GM18907 (cell line): ENCODE results near the gene C11orf65.
A peak's percentile ranks its signal among the peaks of the same experiment; 100 is the strongest.

Source experiments
- ATAC-seq: cut with Tn5 transposase; IDR thresholded peaks from one replicate; pipeline ENCODE4 v1.9.1; 2021; ENCODE audit warnings: mild to moderate bottlenecking, moderate library complexity; ENCODE audit not compliant: unreplicated experiment

Gene C11orf65

GRCh38 chr11:108467091-108467823 is at the start of gene C11orf65:
Gene C11orf65, minus strand, starts transcription at chr11:108467529. Its CDS starts 5,970 bp downstream, at chr11:108461559.
- peak; percentile 99 for ATAC-seq

DNA sequence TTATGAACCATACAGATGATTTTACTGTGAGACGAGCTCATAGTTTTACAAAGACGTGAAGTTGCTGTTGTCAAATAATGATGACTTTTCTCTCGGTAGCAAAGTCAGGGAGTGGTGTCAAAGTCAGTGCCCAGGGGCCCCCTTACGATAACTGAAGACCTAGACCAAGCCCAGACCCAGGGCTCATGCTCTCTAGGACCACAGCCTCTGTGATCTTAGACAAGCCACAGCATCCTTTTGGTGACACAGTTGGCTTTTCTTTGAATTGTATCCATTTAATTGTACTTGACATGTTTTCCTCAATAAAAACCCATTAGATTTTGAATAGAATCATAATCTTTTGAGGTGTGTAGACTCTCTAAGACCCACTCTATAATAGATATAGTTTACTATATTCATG is 48.8 kb upstream of the C11orf65 start:
- no peak for ATAC-seq

- ATAC-seq = no peak
Observed at GRCh38 chr11:108512708-108513107, 45.4 kb upstream of the C11orf65 start.

- ATAC-seq = no peak
Observed at GRCh38 chr11:108511851-108512474, 44.6 kb upstream of the C11orf65 start.

DNA sequence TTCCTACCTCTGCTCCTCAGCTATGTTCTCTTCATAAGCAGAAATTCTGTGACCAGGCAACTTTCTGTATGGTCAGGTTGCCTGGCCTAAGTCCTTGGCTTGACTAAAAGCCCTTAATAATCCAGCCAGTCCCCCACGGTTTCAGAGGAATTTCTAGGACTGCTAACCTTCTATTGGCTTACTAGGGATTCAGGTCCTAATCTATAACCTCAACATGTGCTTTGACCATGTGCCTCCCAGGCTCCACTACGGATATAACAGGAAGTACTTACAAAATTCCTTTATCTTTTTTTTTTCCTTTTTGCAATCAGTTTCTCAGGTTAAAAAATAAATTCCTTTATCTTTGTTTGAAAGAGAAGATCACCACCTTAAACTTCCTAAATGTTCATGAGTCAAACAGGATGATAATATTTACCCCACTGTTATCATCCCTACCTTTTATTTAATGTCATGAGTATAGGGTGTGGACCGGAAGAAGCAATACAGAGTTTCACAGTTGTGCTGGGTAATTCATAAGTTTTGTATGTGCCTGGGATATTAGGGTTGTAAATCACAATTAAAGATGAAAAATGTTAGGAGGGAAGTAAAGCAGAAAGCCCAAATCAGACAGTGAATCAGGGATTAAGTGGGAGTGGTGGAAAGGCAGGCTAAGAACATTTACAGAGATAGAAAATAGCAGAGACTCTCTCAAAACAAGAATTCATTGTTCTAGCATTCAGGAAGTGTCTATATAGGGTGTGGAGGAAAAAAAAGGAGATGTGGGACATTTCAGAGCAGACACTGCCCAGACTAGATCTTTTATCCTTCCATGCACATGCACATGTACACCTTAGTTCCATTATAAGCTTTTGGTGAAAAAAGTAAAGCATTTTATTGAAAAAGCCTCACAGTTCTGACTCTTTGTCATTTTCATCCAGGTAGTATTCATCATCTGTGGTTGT is 41.6 kb upstream of the C11orf65 start:
- ATAC-seq = no peak

GRCh38 chr11:108501396-108501795 is 34.1 kb upstream of the C11orf65 start:
- ATAC-seq = no peak

- ATAC-seq = no peak
Observed at GRCh38 chr11:108500721-108501120, 33.4 kb upstream of the C11orf65 start.

- no peak for ATAC-seq
Observed at GRCh38 chr11:108500169-108500568, 32.8 kb upstream of the C11orf65 start.

GRCh38 chr11:108498816-108499408 is 31.6 kb upstream of the C11orf65 start:
- no peak for ATAC-seq

GRCh38 chr11:108498046-108498815 is 30.9 kb upstream of the C11orf65 start, which contains the start of gene POGLUT3:
Gene POGLUT3, minus strand, starts transcription at chr11:108498384. Its CDS starts 18 bp downstream, at chr11:108498366.
- peak; percentile 62 for ATAC-seq

- ATAC-seq = peak; percentile 59
Observed at GRCh38 chr11:108497317-108498045, 30.2 kb upstream of the C11orf65 start.

- no peak for ATAC-seq
Observed at GRCh38 chr11:108496643-108497256, 29.4 kb upstream of the C11orf65 start.

GRCh38 chr11:108495326-108495725 is 28.0 kb upstream of the C11orf65 start:
- no peak for ATAC-seq

GRCh38 chr11:108494182-108494581 is 26.9 kb upstream of the C11orf65 start:
- ATAC-seq = no peak

- no peak for ATAC-seq
Observed at GRCh38 chr11:108491936-108492335, 24.6 kb upstream of the C11orf65 start.

DNA sequence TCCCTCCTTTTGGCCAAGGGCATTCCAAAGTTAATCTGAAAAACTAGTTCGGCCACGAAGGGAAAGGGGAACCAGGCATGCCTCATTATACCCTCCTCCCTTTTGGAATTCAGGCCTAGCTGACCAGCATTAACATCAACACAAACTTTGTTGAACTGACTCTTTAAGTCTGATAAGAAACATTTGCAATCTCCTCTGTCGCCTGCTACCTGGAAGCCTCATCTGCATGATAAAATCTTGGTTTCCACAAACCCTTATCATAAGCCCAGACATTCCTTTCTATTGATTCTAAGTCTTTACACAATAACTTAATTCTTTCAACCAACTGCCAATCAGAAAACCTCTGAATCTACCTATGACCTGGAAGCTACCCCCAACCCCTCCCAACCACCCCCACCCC is 19.5 kb upstream of the C11orf65 start:
- no peak for ATAC-seq

DNA sequence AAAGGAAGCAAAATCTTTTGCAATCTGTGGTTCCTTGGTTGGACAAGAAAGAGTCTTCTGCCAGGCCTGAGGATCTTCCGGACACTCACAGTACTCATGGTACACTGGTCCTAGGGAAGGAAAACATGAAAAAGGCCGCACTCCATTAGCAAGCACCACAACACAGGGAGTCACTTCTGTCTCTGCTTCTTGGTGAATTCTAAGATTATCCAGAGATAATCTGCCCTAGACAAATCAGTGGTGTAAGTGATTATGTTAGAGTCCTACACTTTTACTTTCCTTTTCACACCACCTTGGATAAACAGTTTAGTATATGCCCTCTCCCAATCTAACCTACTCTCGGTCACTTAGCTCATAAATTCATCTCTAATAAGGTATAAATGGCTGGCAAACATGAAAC is 19.0 kb upstream of the C11orf65 start:
- no peak for ATAC-seq

DNA sequence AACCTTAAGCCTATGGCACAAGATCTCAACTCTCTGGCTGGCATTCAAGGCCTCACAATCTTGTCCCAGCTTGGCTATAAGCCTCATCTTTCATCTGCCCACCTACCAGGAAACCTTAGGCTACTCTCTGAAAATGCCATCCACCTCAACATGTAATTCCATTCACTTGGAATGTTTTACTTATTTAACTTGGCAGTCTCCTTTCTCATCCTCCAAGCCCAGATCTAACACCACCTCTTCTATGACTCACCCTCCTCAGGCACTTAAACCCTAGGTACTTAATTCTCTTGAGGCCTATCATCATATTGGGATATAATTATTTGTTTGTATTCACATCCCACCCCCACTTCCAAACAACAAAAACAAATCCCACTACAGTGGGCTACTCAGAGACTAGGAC is 15.8 kb upstream of the C11orf65 start:
- no peak for ATAC-seq
